Fibroblast of the conjunctiva (primary cell): ENCODE data around the gene EPHA6.
"Not testable (repeated sequence)": the region's sequence is repeated elsewhere in the genome, so short reads cannot be mapped to it uniquely, and the experiment has no call there.

Experiments
- DNase-seq: peaks from one replicate; pipeline ENCODE4 v3.0.0-alpha.2; 2010; ENCODE audit warnings: low read depth

Gene EPHA6

DNA sequence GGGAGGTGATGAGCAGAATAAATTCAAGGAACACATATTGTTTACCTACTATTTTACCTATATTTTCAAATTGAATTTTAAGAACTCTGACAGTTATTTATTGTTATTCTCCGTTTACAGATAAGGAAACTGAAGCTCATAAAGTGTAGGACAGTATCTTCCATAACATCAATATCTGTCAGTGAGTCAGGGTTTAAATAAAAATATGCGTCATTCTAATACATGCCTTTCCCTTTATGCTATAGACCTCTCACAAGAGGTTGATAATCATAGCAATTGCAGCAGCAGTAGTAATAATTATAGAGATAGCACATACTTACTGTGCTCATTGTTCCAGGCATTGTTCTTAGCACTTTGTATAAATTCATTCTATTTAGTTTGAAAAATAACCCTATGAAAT lies 101.1 kb downstream of the EPHA6 start:
- no peak for DNase-seq

DNA sequence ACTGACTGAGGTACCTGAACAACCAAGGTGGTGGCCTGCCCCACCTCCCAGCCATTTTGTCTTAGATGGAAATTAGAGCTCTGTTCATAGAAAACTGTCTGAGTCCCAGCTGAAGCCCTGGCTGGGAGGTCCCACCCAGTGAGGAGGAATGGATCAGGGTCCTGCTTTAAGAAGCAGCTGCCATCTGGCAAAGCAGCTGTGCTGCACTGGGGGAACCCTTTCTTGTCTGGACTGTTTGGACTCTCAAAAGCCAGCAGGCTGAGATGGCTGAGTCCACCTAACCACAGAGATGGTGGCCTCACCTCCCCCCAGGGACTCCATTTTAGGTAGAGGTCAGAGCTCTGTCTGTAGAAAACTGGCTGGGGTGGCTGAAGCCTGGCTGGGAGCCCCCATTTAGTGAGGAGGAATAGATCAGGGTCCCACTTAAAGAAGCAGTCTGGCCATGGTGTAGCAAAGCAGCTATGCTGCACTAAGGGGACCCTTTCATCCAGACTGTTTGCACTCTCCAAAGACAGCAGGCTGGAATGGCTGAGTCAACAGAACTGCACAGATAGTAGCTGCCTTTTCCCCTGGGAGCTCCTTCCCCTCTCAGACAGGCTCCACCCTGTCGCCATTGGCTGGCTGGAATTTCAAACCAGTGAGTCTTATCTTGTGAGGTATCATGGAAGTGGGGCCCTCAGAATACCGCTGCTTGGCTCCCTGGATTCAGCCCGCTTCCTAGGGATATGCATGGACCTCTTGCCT lies 116.9 kb downstream of the EPHA6 start:
- DNase-seq: no peak

DNA sequence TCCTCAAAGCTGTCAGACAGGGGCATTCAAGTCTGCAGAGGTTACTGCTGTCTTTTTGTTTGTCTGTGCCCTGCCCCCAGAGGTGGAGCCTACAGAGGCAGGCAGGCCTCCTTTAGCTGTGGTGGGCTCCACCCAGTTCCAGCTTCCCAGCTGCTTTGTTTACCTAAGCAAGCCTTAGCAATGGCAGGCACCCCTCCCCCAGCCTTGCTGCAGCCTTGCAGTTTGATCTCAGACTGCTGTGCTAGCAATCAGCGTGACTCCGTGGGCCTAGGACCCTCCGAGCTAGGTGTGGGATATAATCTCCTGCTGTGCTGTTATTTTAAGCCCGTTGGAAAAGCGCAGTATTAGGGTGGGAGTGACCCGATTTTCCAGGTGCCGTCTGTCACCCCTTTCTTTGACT lies 127.7 kb downstream of the EPHA6 start:
- DNase-seq: not testable (repeated sequence)

DNA sequence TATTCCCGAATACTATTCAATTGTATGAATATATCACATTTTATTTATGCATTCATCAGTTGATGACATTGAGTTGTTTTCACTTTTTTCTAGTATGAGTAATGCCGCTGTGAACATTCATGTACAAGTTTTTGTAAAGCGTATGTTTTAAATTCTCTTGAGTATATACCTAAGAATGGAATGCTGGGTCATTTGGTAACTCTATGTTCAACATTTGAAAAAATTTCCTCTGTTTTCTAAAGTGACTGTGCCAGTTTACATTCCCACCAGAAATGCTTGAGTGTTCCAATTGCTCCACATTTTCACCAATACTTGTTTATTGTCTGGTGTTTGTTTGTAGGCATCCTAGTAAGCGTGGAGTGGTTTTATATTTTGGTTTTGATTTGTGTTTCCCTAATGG lies 144.5 kb downstream of the EPHA6 start:
- DNase-seq: peak; percentile 3

DNA sequence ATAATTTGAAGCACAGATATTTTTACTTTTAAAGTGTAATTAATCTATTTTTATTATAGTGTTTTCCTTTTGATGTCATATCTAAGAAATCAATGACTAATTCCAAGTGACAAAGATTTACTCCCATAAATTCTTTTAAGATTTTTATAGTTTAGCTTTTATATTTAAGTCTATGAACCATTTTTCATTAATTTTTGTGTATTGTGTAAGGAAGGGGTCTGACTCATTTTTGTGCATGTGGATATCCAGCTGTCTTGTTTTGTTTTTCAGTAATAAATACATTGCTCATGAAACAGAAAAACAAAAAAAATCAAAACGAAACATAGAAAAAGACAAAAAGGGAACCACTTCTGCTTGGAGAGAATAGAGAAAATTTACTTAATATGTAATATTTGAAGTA lies 145.1 kb downstream of the EPHA6 start:
- DNase-seq: peak; percentile 18

DNA sequence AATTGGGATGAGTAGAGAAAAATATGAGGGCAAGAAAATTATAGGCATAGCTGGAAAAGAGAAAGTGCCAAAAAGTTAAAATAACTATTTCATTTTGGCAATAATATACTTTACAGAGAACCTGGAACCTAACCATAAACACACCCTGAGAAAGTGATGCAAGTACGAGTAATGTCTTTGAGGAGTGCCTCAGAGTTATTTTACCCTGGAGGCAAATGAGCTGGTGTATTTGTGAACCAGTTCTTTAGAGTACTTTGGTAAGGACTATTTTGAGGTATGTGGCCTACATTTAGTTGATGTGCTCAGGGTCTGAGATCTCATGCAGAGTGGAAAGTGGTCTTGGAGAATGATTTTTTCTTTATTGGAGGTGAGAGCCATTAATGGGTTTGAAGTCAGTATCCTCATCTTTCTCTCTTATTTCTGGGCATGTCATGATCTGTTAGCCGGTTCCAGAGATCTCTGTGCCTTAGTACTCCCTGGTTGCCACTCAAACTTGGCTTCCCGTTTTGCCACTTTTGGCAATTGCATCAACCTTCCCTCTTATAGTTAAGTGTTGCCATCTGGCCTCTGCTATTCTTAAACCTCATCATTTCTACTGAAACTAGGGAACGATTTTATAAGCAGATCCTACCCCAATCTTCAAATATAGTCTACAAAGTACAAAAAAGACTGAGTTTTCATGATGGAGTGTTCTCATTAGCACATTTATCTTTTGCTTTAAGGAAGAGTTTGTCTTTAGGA lies 145.7 kb downstream of the EPHA6 start:
- peak; percentile 82 for DNase-seq

DNA sequence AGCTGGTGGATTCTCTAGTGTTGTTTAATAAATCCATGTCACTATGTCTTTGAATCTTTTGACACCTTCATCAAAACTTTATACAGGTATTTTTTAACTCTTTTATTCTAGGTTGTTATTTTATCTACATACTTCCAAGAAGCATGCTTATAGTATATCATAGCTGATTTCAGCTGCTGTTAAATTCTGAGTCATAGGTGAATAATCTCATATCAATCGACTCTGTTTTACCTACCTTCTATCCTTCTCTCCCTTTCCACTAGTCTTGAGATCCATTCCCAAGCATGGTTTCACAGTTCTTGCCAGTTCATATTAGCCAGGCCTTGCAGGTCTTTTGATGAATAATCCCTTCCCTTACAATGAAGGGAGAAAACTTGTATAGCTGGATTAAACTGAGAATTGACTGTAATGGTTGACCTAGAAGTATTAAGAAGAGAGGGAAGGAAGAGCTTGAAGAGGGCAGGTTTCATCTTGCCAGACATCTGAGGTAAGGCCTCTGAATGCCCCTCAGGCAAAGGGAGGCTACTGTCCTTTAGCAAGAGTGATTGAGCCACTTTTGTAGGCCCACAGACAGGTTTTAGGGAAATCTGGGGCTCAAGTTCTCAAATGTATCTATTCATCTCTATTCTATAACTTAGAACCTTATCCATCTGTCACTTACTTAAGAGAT lies 146.4 kb downstream of the EPHA6 start:
- no peak for DNase-seq

DNA sequence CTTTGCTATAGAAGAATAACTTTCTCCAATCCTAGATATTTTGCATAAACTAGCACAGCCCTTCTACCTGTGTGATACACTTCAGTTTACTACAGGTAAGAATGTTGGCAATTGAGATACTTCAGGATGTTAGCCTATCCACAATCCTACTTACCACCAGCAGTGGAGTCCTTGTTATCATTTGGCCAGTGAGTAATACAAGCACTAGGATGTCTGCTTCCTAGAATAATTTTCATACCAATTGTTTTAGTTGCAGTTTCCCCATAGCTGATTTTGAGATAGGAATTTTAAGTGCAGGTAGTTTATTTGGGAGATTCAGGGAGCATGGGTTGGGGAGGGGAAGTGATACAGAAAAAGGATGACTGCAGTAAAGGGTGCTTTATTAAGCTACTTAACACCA lies 147.2 kb downstream of the EPHA6 start:
- DNase-seq: no peak

DNA sequence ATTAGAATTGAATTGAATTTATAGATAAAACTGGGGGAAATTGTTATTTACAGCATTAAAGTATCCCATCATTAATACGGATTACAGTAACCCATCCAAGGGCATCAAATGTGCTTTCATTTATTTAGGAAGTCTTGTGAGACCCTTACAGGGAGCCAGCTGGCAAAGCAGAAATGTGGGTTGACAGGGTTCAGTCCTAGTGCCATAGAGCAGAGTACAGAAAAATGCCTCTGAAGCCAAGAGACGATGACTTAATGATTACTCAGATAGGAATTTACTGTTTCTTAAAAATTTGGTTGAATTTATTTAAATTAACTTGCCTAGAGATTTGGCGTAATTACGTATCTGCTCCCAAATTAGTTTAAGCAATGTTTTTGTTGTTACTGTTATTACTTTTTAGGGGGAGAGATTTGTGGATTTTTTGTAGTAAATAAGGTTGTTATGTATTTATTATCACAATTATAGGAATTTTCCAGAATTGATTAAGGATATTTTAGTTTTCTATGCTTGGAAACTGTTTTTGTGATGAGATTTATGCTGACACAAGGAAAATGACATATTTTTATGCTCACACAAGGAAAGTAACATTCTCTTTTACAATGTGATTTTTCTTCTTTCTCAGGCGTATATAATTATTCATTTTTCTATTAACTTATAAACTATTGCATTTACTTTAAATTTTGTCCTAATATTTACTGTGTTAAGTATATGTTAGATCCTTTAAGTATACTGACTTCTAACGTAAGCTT lies 152.0 kb downstream of the EPHA6 start:
- DNase-seq: peak; percentile 18

DNA sequence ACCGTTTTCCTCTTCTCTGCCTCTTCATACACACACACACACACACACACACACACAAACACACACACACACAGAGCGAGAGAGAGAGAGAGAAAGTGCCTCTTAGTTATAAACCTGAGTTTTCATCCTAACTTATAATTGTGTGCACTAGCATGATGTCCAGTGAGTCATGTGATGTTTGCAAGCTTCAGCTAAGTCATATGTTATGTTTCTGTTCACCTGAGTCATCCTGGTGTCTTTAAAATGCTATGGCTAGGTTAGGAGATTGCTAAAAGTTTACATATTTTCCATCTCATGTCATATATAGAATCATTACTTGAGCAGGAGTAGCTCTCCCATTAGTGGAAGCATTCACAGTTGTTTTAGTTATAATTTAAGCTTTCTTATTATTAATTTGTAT lies 155.8 kb downstream of the EPHA6 start:
- DNase-seq: peak; percentile 8

DNA sequence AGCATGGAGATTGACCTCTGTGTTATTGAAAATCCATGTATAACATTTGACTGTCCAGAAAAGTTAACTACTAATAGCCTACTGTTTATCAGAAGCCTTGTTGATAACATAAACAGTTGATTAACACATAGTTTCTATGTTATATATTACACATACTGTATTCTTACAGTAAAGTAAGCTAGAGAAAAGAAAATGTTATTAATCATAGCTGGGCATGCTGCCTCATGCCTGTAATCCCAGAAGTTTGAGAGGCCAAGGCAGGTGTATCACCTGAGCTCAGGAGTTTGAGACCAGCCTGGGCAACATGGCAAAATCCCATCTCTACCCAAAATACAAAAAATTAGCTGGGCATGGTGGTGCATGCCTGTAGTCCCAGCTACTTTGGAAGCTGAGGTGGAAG lies 163.3 kb downstream of the EPHA6 start:
- DNase-seq: no peak

DNA sequence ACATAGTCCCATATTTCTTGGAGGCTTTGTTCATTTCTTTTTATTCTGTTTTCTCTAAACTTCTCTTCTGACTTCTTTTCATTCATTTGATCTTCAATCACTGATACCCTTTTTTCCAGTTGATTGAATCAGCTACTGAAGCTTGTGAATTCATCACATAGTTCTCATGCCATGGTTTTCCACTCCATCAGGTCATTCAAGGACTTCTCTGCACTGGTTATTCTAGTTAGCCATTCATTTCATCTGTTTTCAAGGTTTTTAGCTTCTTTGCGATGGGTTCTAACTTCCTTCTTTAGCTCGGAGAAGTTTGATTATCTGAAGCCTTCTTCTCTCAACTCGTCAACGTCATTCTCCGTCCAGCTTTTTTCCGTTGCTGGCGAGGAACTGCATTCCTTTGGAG lies 169.3 kb downstream of the EPHA6 start:
- DNase-seq: not testable (repeated sequence)

DNA sequence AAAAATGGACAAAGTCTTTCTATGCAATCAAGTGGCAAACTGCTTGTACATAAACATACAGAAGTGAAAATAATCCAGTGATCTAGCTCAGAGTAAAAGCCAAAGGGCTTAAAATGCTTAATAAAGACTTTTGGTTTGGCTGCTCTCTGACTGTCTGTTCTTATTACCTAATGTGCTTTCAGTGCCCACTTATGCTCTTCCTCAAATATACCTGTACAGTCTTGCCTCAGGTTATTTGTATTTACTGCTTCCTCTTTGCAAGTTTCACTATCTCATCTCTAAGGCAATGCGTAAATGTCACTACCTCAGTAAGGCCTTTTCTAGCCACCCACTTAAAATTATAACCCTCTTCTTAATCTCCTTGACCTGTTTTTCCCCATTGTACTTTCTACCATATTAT lies 171.8 kb downstream of the EPHA6 start:
- no peak for DNase-seq

DNA sequence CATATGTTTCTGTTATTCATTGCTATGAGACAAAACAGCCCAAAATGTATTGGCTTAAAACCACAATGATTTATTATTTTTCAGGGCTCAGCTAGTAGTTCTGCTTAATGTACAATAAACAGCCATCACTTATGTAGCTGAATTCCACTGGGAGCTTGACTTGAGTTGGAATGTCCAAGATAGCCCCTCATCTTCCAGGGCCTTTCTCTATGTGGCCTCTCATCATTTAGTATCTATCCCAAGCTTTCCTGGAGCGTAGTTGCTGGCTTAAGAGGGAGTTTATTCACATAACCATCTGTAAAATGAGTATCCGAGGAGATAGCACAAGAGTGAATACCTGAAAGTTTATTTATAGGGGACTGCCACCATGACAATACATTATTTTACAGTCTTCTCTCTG lies 176.8 kb downstream of the EPHA6 start:
- no peak for DNase-seq

DNA sequence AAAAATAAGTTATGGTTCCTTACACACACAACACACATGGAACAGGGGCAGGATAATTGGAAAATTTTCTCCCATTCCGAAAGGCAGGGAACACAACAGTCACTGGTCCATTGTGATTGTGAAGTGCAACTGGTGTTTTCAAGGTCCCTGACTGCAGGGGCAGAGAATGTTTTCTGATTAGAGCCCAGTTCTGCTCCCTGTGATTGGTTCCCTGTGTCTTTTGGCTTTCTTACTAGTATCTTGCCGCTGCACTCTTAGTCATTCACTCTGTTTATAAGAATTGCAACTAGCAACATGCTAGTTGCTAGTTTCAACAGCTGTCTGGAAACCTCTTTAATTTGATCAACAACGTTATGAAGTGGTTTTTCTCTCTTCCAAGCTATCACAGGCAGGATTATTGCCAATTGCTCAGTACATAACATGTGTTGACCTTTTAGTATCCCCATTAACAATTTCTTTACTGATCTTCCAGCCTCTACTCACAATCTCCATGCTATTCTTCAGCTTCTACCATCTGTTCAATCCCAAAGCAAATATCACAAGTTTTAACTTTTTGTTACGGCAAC lies 177.5 kb downstream of the EPHA6 start:
- peak; percentile 36 for DNase-seq

DNA sequence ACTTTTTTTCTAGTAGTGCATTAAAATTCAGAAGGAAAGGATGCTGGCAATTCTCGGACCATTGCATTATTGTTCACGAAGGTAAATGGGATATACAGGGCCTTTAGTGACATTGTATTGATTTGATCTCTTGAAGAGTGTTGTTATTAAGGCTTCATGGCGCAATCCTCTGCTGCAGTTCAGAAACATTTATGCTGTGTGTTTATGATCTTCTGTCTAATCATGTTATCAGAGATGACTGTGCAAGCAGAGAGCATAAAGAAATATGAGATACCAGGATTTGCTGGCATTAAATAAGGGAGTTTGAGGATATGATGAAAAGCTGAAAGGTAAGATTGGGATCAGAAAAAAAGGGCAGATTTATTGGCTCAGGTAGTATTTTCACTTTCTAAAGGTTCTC lies 180.6 kb downstream of the EPHA6 start:
- no peak for DNase-seq

DNA sequence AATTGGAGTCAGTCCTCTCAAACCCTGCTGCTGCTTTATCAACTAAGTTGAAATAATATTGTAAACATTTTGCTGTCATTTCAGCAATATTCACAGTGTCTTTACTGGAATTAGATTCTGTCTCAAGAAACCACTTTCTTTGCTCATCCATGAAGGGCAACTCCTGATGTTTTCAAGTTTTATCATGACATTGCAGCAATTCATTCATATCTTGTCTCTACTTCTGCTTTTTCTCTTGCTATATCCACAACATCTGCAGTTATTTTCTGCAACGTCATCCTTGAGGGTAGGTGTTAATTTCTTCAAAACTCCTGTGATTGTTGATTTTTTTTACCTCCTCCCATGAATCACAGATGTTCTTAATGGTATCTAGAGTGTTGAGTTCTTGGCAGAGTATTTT lies 181.6 kb downstream of the EPHA6 start:
- DNase-seq: no peak

DNA sequence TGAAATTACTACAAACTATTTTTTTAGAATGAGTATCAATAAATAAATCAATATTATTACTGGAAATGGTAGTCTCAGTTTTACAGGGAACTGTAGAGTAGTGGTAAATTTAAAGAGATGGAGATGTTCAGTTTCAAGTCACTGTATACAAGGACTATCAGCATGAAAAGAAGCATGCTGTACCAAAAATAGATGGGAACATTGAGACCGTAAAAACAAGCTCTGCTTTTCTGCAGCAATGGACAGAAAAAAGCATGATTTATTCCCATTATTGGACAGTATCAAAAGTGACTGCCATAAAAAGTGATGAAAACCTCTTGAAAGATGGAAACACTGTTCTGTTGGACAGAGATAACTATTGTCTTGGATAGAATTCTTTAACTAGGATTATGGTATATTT lies 187.2 kb downstream of the EPHA6 start:
- DNase-seq: no peak

DNA sequence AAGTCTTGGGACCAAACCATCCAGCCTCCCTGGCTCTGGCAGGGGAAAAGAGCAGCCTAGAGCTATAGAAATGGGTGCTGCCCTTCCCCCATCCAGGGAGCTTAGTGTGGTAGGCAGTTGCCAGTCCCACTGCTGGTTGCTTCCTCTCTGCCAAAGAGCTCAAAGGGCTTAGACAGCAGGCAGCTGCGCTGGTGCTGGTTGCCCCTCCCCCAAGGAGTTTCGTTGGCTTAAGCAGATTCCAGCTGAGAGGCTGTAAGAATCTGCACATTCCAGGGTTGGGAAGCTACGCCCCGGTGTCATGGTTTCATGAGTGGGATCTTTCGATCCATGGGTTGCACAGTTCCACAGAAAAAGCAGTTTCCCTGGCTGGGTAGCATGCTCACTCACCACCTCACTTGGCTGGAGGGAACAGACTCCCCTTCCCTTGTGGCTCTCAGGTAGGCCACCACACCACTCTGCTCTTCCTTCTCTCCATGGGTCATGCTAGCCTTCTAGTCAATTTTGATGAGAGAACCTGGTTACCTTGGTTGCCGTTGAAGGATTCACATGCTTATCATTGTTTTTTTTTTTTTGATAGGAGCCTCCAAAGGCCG lies 195.1 kb downstream of the EPHA6 start:
- DNase-seq: no peak

DNA sequence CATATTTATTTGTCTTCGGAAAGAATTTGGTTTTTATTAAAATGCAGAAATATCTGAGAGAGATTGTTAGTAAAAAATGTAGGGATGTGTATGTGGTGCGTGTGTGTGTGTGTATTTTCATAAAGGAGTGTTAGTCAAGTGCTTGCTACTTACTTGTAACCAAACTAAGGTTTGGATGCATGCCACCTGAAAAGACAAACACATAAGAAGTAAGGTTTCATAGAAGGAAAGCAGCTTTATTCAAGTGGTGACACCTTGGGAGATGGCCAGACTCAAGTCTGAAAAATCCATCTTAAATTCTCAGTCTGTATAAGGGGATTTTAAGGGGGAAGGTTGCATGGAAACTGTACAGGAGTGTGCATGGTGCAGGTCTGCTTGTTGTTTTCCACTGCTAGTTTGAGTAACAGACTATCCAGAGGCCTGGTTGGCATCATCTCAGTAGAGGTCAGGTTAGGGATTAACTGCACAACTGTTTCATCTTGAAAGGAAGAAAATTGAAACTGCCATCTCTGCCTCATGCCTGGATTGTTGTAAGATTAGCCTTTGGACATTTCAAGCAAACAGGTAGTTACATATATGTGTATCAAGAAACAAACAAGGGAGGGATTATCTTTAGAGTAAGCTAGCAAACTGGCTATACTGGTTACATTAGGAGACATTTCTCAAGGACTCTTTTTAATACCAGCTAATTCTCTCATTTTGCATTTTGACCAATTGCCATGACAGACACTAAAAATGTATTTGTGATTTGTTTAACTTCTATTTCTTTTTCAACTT lies 196.7 kb downstream of the EPHA6 start:
- no peak for DNase-seq

DNA sequence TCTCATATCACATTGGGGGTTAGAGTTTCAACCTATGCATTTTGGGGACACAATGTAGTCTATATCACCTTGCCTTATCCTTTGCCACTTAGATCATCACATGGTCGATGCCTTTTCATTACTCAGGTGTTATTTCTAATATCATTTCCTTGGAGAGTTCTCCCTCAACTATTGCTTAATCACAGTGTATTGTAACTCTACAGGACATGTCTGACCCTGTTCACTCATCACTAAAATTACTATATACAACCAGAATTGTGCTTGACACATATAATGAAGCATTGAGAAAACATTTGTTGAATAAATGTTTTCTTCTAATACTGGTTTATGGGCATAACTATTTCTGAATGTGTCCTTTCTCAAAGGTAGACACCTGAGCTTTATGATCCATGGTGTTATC lies 207.4 kb downstream of the EPHA6 start:
- no peak for DNase-seq
